Sigmoid colon (tissue), 4 donors: ENCODE results near the gene ENTPD1.

Experiments
- POLR2AphosphoS5 ChIP-seq, 4 donors: sonication (generic); formaldehyde crosslinking; IDR thresholded peaks; one replicate each; pipeline ENCODE4 v1.6.1; 2017; ENCODE audit warnings: antibody characterized with exemption in 4 of 4
- TF ChIP-seq, protein P1 (sequence below), 4 experiments: fragments of 450-650 bp in 3 of 4; fragments of 200-600 bp in 1 of 4; IDR thresholded peaks; one replicate each; pipeline ENCODE4 v1.5.1; 2016 to 2019; ENCODE audit warnings: antibody characterized with exemption in 4 of 4, mild to moderate bottlenecking in 3 of 4, moderate library complexity in 2 of 4

- no peak for TF ChIP-seq POLR2AphosphoS5 (IDR thresholded peaks at IDR 0.05)
- TF ChIP-seq, protein P1, sequence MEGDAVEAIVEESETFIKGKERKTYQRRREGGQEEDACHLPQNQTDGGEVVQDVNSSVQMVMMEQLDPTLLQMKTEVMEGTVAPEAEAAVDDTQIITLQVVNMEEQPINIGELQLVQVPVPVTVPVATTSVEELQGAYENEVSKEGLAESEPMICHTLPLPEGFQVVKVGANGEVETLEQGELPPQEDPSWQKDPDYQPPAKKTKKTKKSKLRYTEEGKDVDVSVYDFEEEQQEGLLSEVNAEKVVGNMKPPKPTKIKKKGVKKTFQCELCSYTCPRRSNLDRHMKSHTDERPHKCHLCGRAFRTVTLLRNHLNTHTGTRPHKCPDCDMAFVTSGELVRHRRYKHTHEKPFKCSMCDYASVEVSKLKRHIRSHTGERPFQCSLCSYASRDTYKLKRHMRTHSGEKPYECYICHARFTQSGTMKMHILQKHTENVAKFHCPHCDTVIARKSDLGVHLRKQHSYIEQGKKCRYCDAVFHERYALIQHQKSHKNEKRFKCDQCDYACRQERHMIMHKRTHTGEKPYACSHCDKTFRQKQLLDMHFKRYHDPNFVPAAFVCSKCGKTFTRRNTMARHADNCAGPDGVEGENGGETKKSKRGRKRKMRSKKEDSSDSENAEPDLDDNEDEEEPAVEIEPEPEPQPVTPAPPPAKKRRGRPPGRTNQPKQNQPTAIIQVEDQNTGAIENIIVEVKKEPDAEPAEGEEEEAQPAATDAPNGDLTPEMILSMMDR (IDR thresholded peaks at IDR 0.05) = no peak
These were observed 81.4 kb downstream of the ENTPD1 start for GRCh38 chr10:95837356-95837776.
